Lower leg skin (tissue), 3 donors: ENCODE data around the gene DNER.

ENCODE experiments used
- CTCF ChIP-seq, 3 donors: fragments of 450-650 bp; IDR thresholded peaks; one replicate each; pipeline ENCODE4 v1.5.1; 2016; ENCODE audit warnings: antibody characterized with exemption in 3 of 3, mild to moderate bottlenecking in 3 of 3, moderate library complexity in 2 of 3
- POLR2A ChIP-seq, 2 donors: fragments of 450-650 bp; IDR thresholded peaks; one replicate each; pipeline ENCODE4 v1.6.1; 2016 to 2017; ENCODE audit warnings: antibody characterized with exemption in 2 of 2, mild to moderate bottlenecking in 1 of 2, moderate library complexity in 1 of 2

GRCh38 chr2:229654437-229654836 lies 59.9 kb downstream of the DNER start:
- TF ChIP-seq CTCF (IDR thresholded peaks at IDR 0.05) (no peak), POLR2A (IDR thresholded peaks at IDR 0.05) (no peak)
